ENCODE measurements around the gene MAML2. TPM values are rescaled to one million over a fixed set of nuclear protein-coding genes. Genes with fewer than 3 reads are reported as not detected.

The MAML2 gene
- total and polyA plus RNA-seq, 8 donors: 1.3 to 22.8 (median 12.1) TPM

GRCh38 chr11:96373826-96374225, 30.8 kb upstream of the MAML2 start:
- Histone ChIP-seq H3K9me3 (no peaks in the 10 kb centered on the region), H3K27ac (no peak overlapping the region), H3K4me1 (no peaks in the 10 kb centered on the region), H3K36me3 (peaks cover 8 to 50% (median 42%) of the 10 kb centered on the region in 4 donors), H3K4me3 (no peak overlapping the region), H3K27me3 (no peaks in the 10 kb centered on the region)
- TF ChIP-seq CTCF (IDR thresholded peaks at IDR 0.05) (no peak), EP300 (IDR thresholded peaks at IDR 0.05) (no peak), POLR2A (IDR thresholded peaks at IDR 0.05) (no peak), POLR2AphosphoS5 (IDR thresholded peaks at IDR 0.05) (no peak)
- no peak for DNase-seq
- WGBS, 5 donors: 88 to 97% (median 95%) methylated on average over 4 of the region's 4 CpGs
- intact Hi-C loops (cut with DNase I; ENCODE audit: low total_unique reads): no loop called here

GRCh38 chr11:96367342-96367741, 24.3 kb upstream of the MAML2 start:
- Histone ChIP-seq H3K27me3 (no peaks in the 10 kb centered on the region), H3K36me3 (peaks cover 8 to 73% (median 63%) of the 10 kb centered on the region in 4 donors), H3K27ac (no peak overlapping the region), H3K4me3 (no peak overlapping the region), H3K4me1 (no peaks in the 10 kb centered on the region), H3K9me3 (peaks cover 0 to 7% (median 0%) of the 10 kb centered on the region in 4 donors)
- DNase-seq: no peak
- intact Hi-C loops (cut with DNase I; ENCODE audit: low total_unique reads): no loop called here
- TF ChIP-seq EP300 (IDR thresholded peaks at IDR 0.05) (no peak), POLR2A (IDR thresholded peaks at IDR 0.05) (no peak), CTCF (IDR thresholded peaks at IDR 0.05) (no peak), POLR2AphosphoS5 (IDR thresholded peaks at IDR 0.05) (no peak)
- WGBS, 5 donors: 94 to 97% (median 95%) methylated on average over 2 of the region's 2 CpGs

- peaks cover 0 to 7% (median 0%) of the 10 kb centered on the region in 4 donors for H3K9me3 ChIP-seq
- H3K27me3 ChIP-seq: no peaks in the 10 kb centered on the region
- H3K36me3 ChIP-seq: peaks cover 8 to 65% (median 51%) of the 10 kb centered on the region in 4 donors
- intact Hi-C loops (cut with DNase I; ENCODE audit: low total_unique reads): no loop called here
- 67 to 86% (median 75%) methylated on average over 1 of the region's 1 CpG for WGBS, 5 donors
- no peak for DNase-seq
- no peaks in the 10 kb centered on the region for H3K4me1 ChIP-seq
- no peak overlapping the region for H3K4me3 ChIP-seq
- no peak overlapping the region for H3K27ac ChIP-seq
- TF ChIP-seq EP300 (IDR thresholded peaks at IDR 0.05) (no peak), CTCF (IDR thresholded peaks at IDR 0.05) (no peak), POLR2A (IDR thresholded peaks at IDR 0.05) (no peak), POLR2AphosphoS5 (IDR thresholded peaks at IDR 0.05) (no peak)
Observed at GRCh38 chr11:96366024-96366423, 23.0 kb upstream of the MAML2 start.

- Histone ChIP-seq H3K4me1 (no peaks in the 10 kb centered on the region), H3K27me3 (no peaks in the 10 kb centered on the region), H3K4me3 (no peak overlapping the region), H3K9me3 (peaks cover 0 to 7% (median 0%) of the 10 kb centered on the region in 4 donors), H3K36me3 (peaks cover 4 to 60% (median 47%) of the 10 kb centered on the region in 4 donors), H3K27ac (no peak overlapping the region)
- no peak for DNase-seq
- WGBS, 5 donors: 29 to 68% (median 37%) methylated on average over 1 of the region's 1 CpG
- TF ChIP-seq POLR2A (IDR thresholded peaks at IDR 0.05): no peak
- TF ChIP-seq EP300 (IDR thresholded peaks at IDR 0.05): no peak
- TF ChIP-seq CTCF (IDR thresholded peaks at IDR 0.05): no peak
- TF ChIP-seq POLR2AphosphoS5 (IDR thresholded peaks at IDR 0.05): no peak
- intact Hi-C loops (cut with DNase I; ENCODE audit: low total_unique reads): no loop called here
Observed at GRCh38 chr11:96365493-96365892, 22.5 kb upstream of the MAML2 start.

Measured in stomach (tissue), 9 donors.